T-helper 1 cell (primary cell): ENCODE results near the gene RCN1.
A peak's percentile ranks its signal among the peaks of the same experiment; 100 is the strongest.
"Not testable (repeated sequence)": the region's sequence is repeated elsewhere in the genome, so short reads cannot be mapped to it uniquely, and the experiment has no call there.

Experiments
- DNase-seq, 5 donors: peaks; one replicate each; pipeline ENCODE4 v3.0.0-alpha.2; 2012 to 2020

The RCN1 gene

DNA sequence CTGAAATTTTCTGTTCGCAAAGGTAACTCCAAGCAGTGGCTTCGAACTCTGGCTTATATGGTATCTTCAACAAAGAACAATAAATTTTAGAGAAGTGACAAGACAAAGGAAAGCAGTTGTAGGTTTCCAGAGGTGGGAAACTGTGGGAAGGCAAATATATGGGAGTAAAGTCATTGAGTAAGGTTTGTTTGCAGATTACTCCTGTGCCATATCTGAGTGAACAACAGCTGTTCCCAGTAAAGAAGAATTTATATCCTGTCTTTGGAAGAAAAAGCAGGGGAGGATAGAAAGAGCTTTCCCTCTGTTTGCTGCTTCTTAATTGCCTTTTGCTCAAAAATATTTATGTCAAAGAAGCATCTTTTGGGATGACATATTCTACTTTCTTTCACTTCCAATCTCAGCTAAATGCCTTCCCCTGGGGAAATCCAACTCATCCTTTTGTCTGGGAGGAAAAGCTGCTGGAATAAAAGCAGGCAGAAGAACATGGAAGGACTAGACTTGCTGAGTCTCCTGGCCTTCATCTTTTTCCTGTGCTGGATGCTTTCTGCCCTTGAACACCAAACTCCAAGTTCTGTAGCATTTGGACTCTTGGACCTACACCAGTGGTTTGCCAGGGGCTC, 10.4 kb upstream of the RCN1 start:
- DNase-seq, result no peak

DNA sequence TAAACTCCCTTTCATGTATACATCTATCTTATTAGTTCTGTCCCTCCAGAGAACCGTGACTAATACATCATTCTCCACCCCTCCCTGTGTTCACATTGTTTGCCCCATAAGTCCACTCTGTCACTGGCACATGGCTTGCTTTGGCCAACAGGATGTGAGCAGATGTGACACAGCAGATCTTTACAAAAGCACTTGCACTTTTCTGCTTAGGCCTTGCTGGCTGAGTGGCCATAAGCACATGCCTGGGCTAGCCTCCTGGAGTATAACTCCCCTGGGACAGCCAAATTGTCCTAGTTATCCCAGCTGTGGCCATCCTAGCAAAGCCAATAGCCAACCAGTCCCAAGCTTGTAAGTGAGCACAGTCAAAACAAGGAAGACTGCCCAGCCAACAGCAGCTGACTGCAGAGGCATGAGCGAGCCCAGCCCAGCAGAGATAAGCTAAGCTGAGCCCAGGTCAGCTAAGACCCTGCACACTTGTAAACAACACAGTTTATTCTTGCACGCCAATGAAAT, 9.7 kb upstream of the RCN1 start:
- no peak for DNase-seq

DNA sequence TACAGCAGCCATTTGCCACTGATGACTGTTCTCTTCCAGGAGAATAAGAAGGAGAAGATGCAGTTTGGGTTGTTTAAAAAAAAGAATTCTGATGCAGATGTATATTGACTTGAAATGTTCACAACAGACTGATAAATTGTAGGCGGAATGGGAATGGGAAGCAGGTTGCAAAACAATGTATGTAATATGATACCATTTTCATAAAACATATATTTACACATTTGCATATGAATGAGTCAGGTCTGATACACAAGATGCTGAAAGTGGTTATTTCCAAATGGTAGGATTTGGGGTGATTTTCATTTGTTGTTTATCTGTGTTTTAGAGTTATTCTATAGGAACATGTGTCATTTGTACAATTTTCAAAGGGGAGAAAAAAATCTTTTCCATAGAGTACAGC, 9.0 kb upstream of the RCN1 start:
- DNase-seq, result no peak

DNA sequence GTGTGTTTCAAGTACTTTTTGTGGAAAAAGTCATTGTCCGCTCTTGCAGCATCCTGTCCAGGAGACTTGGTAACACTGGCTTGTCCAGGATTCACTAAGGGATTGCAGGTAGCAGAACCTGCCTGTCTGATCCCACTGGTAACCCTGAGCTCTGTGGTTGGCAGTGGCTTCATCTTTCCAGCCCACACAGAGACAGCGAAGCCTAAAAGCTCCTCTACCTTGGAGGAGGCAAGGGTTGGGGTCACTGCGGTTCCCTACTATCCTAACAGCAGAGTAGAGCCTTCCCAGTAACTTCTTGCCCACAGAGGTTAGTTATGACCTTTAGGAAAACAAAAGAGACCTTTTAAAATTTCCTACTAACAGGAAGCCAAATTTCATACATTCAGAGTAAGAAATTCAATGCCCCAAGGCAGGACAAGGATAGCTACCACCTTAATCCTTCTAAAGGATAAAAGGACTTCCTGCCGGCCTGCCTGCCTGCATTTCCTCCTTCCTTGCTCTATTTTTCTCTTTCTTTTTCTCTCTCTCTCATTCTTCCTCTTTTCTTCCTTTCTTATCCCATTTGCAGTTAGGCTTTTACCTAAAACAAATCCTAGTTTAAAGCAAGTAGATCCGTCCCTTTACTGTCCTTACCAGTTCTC, 8.4 kb upstream of the RCN1 start:
- DNase-seq, result no peak

DNA sequence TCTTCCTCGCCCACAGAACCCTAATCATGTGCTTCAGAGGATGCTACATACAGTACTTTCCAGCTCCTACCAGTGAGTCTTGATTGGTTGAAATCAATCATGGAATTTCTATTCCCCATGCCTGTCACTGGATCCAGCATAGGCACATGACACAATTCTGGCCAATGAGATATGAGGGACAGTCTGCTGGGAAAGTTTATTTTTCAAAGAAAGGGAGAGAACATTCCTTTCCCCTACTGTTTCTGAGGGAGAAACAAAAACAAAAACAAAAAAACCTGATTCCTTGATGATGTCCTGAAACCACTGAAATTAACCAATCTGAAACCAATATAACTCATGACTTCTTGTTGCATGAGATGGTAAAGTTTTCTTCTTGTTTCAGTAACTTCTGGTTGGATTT, 3.3 kb upstream of the RCN1 start:
- DNase-seq, result no peak

DNA sequence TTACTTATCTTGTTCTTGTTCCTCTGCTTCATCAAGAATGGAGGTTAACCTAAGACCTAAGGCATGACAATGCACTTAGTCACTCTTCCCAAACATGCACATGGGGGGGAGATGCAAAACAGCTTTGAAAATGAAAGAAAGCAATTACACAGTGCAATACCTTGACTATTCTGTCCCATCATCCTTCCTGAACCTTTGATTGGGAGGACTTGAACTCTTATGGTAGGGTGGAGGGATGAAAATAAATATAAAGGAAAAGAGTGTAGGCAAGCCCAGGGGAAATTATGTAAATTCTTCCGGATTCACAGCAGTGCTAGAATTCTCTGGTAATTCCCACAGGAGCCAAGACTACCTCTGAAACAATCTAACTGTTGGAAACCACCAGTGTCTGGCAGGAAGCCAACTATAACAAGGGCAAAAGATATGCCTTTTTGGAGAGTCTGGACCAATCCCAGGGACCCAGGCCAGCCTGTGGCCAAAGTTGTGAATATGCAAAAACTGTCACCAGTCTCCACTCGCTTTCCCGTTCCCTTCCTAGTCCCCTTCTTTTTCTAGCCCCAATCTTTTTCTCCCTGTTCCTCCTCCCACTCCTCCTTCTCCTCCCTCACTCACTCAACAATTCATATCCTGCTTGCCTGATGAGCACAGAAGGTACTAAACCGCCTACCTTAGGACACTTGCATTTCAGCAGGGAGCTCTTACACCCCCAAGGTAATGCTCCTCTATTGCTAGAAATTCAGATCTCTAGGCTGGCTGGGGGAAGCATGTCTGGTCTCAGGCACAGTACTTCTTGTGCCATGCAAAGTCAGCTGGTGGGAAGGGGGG, 2.5 kb upstream of the RCN1 start:
- no peak for DNase-seq

DNA sequence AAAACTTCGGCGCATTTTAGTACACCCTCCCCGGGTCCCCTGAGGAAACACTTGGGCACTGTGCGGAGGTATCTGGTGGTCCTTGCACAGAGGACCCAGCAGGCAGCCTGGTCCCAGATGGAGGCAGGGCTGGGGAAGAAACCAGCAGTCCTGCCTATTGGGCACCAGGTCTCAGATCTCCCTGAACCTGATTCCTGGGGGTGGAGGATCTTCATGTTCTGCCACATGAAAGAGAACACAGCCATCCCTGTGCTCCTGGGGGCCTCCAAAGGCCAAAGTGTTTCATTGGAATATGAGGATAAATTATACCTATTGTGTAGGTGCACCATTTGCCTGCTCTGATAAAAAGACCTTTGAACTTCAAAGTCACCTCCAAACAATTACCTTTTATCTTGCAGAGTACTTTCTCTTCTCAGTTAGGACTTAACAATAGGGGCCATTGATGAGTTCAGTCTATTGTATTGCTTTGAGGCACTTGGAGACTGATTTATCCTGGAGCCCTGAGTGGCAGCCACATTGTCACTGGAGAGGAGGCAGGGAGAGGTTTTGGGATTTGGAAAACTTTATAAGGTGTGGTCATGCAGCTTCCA, 1.8 kb downstream of the RCN1 start:
- DNase-seq, result no peak

DNA sequence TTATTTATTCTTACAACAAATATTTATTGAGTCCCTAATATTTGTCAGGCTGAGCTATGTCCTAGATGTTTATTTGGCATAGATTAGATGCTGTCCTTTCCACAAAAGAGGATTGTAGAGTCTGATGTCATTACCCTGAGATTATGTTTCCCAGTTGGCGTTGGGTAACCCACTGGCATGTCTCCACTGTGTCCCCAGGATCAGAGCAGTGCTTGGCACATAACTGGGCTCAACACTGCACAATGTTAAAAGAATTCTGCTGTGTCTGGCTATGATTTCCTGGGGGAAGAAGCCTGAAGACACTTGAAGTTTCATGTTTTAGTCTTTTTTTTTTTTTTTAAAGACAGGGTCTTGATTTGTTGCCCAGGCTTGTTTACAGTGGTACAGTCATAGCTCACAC, 4.0 kb downstream of the RCN1 start:
- no peak for DNase-seq

DNA sequence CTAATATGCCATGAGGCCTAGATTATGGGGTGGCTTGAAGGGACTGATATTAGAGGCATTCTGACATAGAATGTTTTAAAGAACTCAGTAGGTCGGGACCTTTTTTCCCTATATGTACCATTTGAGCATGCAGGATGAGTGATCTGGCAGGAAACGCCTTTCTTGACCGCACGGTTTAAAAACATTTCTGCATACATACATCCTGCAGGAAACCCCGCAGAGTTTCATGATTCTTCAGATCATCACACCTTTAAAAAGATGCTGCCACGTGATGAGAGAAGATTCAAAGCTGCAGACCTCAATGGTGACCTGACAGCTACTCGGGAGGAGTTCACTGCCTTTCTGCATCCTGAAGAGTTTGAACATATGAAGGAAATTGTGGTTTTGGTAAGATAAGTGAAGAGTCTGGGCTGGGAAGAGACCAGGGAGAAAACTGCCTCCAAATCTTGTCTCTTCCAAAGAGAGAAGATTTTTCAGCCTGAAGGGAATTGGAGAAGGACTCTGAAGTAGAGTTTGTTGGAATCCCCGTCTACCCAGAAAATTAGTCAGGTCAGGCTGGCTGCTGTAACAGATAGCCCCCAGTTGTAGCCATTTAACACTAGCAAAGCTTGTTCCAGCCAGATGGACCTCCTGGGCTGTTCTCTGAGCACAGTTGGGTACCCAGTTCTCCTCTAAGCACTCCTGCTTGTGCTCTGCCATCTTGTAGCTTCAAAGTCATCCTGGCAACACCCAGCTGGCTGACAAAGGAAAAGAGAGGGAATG, 7.4 kb downstream of the RCN1 start:
- peak in 1 of 5 donors; percentile 33 for DNase-seq

DNA sequence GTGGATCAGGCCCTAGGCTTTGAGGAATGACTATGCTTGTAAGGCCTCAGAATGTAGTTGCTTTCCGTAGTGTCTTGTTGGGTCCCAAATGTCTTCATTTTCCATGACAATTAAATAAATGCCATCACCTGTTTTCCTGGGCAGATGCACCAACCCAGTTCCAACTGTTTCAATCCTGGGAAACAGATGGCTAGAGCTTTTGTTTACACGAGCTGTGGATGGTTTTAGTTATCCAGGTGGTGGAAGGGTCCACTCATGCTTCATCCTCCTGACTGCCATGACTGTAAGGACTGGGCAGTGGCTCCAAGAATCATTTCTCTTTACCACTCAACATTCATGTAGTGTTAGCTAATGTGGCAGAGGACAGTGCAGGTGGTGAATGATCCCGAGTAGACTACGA, 8.6 kb downstream of the RCN1 start:
- DNase-seq, result no peak

DNA sequence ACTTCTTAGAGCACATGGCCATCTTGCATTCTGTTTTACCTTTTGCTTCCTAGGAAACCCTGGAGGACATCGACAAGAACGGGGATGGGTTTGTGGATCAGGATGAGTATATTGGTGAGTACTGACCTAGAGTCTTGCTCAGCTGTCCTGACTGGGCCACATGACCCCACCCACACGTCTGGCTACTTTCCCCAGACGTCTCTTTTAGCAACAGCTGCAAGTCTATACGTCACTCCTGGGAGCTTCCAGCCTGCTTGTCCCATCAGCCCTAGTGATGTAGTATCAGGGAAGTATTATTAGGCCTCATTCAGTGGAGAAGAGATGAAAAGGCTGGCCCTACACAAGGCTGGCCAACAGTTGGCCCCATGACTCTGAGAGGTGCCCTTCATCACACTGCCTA, 9.6 kb downstream of the RCN1 start:
- DNase-seq, result no peak

DNA sequence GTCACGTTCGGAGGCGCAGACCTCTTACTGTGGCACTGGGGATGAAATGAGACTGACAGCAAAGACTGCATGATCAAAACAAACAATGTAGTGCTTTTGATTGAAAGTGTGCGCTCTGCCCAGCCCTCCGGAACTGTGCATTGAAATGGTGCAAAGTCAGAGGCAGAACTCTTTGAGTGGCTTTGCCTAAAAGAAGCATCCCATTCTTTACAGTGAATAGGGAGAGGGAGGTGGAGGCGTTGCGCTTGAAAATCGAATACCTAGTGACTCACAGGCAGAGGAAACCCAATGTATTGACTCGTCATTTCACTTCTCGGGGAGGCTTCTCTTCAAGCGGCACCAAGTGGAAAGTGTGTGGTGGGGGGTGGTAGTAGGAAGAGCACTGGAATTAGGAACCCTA, 10.9 kb downstream of the RCN1 start:
- no peak for DNase-seq

DNA sequence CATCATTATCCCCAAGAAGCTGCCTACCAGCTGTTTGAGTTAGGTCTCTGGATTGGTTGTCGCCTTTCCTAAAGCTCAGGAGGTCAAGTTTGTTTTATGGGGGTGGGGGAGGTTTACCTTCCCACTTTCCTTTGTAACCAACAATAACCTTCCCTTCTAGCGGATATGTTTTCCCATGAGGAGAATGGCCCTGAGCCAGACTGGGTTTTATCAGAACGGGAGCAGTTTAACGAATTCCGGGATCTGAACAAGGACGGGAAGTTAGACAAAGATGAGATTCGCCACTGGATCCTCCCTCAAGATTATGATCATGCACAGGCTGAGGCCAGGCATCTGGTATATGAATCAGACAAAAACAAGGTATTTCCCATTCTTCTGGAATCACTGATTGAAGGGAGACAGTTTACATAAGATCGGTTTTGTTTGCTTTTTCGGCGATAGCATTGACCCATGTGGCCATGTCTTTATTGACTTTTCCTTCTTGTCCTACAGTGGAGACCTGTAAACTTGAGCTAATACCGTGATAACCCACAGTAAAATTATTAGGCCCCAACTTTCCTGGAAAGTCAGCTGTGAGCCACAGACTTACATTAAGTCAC, 12.3 kb downstream of the RCN1 start:
- DNase-seq, result not testable (repeated sequence)

DNA sequence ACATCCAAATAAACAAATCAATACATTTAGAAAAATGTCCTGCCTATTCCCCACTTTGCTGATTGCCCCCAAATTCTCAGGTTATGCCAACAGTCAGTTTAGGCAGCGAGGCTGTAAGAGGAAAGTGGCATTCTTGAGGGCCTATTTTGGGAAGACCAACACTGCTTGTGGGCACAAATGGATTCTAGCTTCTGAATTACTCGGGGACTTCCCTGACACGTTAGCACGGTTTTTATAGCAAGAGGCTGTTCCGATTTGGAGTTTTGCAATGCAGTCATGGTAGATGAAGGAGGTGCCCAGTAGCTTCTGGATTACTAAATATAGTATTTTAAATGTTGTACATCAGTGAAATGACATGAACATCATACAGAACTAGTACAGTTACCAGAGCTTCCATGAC, 13.1 kb downstream of the RCN1 start:
- DNase-seq, result no peak

DNA sequence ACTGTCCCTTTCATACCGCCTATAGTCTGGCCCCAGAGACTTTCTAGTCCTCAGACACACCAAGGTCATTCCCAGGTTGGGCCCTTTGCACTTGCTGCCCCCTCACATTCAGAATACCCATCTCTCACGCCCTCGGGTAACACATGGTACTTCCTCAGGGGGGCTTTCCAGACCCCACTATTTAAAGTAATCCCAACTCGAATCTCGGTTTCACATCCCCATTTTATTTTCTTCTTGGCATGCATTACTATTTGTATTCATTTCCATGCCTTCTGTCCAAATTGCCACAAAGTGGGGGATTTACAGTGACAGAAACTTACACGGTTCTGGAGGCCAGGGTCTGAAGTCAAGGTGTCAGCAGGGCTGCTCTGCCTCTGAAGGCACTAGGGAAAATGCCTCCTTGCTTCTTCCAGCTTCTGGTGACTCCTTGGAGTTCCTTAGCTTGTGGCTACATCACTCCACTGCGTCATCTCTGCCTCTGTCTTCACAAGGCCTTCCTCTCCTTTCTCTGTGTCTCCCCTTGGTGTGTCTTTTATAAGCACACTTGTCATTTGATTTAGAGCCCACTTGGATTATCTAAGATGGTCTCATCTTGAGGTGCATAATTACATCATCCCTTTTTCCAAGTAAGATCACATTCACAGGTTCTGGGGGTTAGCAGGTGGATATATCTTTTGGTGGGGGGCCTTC, 15.1 kb downstream of the RCN1 start:
- DNase-seq, result no peak

DNA sequence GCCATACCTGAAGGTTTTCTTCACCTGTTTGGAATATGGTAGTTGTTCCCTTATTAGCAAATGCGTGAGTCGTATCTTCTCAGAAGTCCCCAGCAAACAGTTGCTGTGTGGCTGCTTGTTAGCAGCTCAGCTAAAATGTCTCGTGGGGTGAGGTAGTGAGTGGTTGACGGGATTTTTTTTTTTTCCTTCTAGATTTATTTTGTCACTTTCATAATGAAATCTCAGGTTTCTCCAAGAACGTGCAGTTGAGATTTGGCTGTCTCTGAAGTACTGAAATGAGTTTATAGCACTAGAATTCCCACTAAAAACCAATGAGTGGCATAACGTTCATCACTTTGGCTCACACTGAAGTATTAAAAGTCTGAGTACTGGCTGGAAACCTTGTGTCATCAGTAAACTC, 16.8 kb downstream of the RCN1 start:
- DNase-seq, result no peak

DNA sequence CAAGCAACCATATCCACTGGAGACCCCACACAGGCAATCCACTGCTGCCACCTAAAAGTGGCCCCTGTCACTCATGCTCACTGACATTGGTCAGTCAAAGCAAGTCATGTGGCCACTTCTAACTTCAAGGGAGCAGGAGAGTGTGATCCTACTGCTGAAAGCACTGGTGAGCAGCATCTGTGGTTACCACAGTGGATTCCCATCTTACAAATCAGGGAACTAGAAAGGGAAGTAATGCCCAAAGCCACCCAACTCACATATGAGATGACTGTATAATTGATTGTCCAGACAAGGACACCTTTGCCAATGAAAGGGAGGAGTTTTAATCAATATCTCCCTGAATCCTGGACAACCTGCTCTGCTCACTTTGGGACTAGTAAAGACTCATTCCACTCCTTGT, 17.7 kb downstream of the RCN1 start:
- no peak for DNase-seq

DNA sequence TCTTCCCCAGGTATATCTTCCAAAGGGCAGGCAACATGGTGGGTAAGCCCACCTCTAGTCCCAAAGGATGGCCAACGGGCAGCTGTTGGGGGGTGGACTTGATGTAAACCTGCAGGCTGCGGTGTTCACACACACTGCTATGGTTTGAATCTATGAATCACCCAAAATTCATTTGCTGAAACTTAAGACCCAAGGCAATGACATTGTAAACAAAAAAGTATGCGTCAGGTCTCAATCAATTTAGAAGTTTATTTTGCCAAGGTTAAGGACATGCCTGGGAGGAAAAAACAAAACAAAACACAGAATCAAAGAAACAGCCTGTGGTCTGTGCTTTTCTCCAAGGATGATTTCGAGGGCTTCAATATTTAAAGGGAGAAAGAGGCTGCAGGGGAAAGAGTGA, 18.3 kb downstream of the RCN1 start:
- no peak for DNase-seq

DNA sequence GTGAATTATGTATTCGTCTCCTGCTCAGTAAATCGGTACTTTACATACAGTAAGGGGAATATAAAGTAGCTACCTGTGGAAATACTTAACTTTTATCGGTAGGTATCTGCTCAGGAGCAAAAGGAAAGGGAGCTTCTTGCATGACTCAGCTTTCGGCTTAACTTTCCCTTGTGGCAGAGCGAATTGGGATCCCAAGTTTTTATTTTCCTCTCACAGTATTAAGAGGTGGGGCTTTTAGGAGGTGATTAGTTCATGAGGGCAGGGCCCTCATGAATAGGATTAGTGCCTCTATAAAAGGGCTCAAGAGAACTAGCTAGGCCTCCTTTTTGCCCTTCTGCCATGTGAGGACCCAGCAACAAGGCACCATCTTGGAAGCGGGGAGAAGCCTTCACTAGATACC, 18.7 kb downstream of the RCN1 start:
- DNase-seq, result no peak

DNA sequence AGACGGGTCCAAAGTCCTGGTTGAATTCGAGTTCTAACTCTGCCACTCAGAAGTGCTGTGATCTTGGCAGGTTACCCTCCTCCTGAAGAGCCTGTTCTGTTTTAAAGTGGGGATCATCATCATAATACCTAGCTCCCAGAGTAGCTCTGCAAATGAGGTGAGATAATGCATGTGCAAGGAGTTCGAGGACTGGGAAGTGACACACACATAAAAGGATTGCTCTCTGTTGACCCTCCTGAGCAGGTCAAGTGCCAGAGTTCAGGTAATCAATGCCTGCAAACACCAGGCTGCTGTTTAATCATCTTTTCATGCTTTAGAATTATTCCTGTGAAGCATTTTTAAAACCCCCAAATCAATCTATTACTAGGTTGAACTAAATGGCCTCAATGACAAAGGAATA, 19.9 kb downstream of the RCN1 start:
- no peak for DNase-seq

DNA sequence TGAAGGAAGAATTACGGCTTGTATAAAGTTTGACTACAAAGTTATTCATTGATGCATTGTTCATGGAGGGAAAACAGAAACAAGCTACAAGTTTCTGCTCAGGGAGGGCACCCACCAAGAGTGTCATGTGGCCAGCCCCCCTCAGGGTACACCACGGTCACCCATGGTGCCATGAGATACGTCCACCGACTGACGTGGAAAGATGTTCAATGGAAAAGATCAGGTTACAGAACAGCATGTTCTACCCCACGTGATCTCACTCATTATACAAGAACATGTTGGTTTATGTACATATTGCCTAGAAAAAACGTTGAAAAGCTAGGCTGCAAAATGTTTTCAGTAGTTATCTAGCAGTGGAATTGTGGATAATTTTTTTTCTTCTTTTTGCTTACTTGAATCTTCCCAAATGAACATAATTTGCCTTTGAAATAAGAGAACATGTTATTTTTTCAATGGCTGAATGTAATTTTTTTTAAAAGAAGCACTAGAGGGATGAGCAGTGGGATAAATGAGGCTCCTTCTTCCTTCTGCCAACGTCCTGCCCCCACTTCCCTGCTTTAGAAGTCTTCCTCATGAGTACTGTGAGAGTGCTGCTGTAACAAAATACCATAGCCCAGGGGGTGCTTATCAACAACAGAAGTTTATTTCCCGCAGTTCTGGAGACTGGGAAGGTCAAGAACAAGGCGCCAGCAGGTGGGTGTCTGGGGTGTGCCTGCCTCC, 22.5 kb downstream of the RCN1 start:
- DNase-seq, result no peak
